22Rv1 (cell line): ENCODE measurements around the gene AGAP3.

ENCODE experiments used
- ZFX ChIP-seq: fragments of 450-650 bp; IDR thresholded peaks from 2 replicates; pipeline ENCODE4 v1.6.1; 2017; ENCODE audit warnings: antibody characterized with exemption, borderline replicate concordance
- TF ChIP-seq, protein P1 (sequence below): fragments of 450-650 bp; IDR thresholded peaks from 2 replicates; pipeline ENCODE4 v1.5.1; 2017; ENCODE audit warnings: mild to moderate bottlenecking

GRCh38 chr7:151045967-151046366 is 40.3 kb upstream of the AGAP3 start:
- TF ChIP-seq, protein P1, sequence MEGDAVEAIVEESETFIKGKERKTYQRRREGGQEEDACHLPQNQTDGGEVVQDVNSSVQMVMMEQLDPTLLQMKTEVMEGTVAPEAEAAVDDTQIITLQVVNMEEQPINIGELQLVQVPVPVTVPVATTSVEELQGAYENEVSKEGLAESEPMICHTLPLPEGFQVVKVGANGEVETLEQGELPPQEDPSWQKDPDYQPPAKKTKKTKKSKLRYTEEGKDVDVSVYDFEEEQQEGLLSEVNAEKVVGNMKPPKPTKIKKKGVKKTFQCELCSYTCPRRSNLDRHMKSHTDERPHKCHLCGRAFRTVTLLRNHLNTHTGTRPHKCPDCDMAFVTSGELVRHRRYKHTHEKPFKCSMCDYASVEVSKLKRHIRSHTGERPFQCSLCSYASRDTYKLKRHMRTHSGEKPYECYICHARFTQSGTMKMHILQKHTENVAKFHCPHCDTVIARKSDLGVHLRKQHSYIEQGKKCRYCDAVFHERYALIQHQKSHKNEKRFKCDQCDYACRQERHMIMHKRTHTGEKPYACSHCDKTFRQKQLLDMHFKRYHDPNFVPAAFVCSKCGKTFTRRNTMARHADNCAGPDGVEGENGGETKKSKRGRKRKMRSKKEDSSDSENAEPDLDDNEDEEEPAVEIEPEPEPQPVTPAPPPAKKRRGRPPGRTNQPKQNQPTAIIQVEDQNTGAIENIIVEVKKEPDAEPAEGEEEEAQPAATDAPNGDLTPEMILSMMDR: no peak
- TF ChIP-seq ZFX: no peak
